Stimulated activated naive B cell treated with anti-CD40 and anti-IgM and Interleukin-4, amounts not matched to agents 10 μg/mL and 1 μg/mL and 100 μg/mL, for 72 hours (primary cell): Measurements from ENCODE around the gene FRAS1.
"Not testable (repeated sequence)": the region's sequence is repeated elsewhere in the genome, so short reads cannot be mapped to it uniquely, and the experiment has no call there.

Experiments
- ATAC-seq, 2 donors: fragments of 150-1000 bp; cut with Tn5 transposase; replicated peaks; 2 replicates each; pipeline ENCODE4 v1.10.0; 2021; ENCODE audit warnings: moderate library complexity in 1 of 2
- DNase-seq: peaks from one replicate; pipeline ENCODE4 v3.0.0; 2021
- H3K27ac Mint-ChIP-seq: one replicate; pipeline ENCODE4 v1.8.0; 2022; ENCODE audit warnings: mild to moderate bottlenecking, mixed read lengths
- H3K27me3 Mint-ChIP-seq, 2 donors: one replicate each; pipeline ENCODE4 v1.8.0; 2022; ENCODE audit warnings: mixed read lengths in 2 of 2
- H3K36me3 Mint-ChIP-seq, 2 donors: one replicate each; pipeline ENCODE4 v1.8.0; 2022; ENCODE audit warnings: mixed read lengths in 2 of 2, mild to moderate bottlenecking in 1 of 2
- H3K4me1 Mint-ChIP-seq, 2 donors: one replicate each; pipeline ENCODE4 v1.8.0; 2022; ENCODE audit warnings: mixed read lengths in 2 of 2, mild to moderate bottlenecking in 1 of 2
- H3K4me3 Mint-ChIP-seq, 2 donors: one replicate each; pipeline ENCODE4 v1.8.0; 2022; ENCODE audit warnings: mild to moderate bottlenecking in 2 of 2, mixed read lengths in 2 of 2, moderate library complexity in 1 of 2
- H3K9me3 Mint-ChIP-seq, 2 donors: one replicate each; pipeline ENCODE4 v1.8.0; 2022; ENCODE audit warnings: mixed read lengths in 2 of 2, mild to moderate bottlenecking in 1 of 2

FRAS1 gene

GRCh38 chr4:78181681-78182234 is 124.6 kb downstream of the FRAS1 start:
- not testable (repeated sequence) for H3K4me1 Mint-ChIP-seq, H3K27ac Mint-ChIP-seq, H3K9me3 Mint-ChIP-seq, ATAC-seq, H3K36me3 Mint-ChIP-seq, DNase-seq, H3K4me3 Mint-ChIP-seq
- H3K27me3 Mint-ChIP-seq, result peaks cover 5 to 23% of the 10 kb centered on the region in 2 donors

- ATAC-seq, result no peak
- H3K27me3 Mint-ChIP-seq, result peaks cover 5 to 23% of the 10 kb centered on the region in 2 donors
- H3K4me1 Mint-ChIP-seq, result no peaks in the 10 kb centered on the region
- no peaks in the 10 kb centered on the region for H3K36me3 Mint-ChIP-seq
- DNase-seq, result no peak
- H3K9me3 Mint-ChIP-seq, result peaks cover 2 to 3% of the 10 kb centered on the region in 2 donors
- no peak overlapping the region for H3K4me3 Mint-ChIP-seq
- H3K27ac Mint-ChIP-seq, result no peak overlapping the region
Measured at GRCh38 chr4:78184584-78184983, 127.5 kb downstream of the FRAS1 start.

- ATAC-seq, result no peak
- peaks cover 2 to 3% of the 10 kb centered on the region in 2 donors for H3K9me3 Mint-ChIP-seq
- DNase-seq, result no peak
- peaks cover 5 to 23% of the 10 kb centered on the region in 2 donors for H3K27me3 Mint-ChIP-seq
- H3K4me3 Mint-ChIP-seq, result no peak overlapping the region
- H3K27ac Mint-ChIP-seq, result no peak overlapping the region
- H3K4me1 Mint-ChIP-seq, result no peaks in the 10 kb centered on the region
- H3K36me3 Mint-ChIP-seq, result no peaks in the 10 kb centered on the region
Measured at GRCh38 chr4:78185117-78185516, 128.0 kb downstream of the FRAS1 start.

- Mint-ChIP-seq H3K27me3 (peaks cover 5 to 14% of the 10 kb centered on the region in 2 donors), H3K27ac (no peak overlapping the region), H3K9me3 (peaks cover 2 to 3% of the 10 kb centered on the region in 2 donors), H3K4me3 (no peak overlapping the region), H3K36me3 (no peaks in the 10 kb centered on the region), H3K4me1 (no peaks in the 10 kb centered on the region)
- ATAC-seq, result no peak
- DNase-seq, result no peak
Measured at GRCh38 chr4:78186597-78187543, 129.7 kb downstream of the FRAS1 start.

GRCh38 chr4:78190068-78190467 is 132.9 kb downstream of the FRAS1 start:
- no peak for ATAC-seq

GRCh38 chr4:78190595-78190994 is 133.5 kb downstream of the FRAS1 start:
- Mint-ChIP-seq H3K9me3 (peaks cover 6 to 9% of the 10 kb centered on the region in 2 donors), H3K4me3 (no peak overlapping the region), H3K27me3 (peaks cover 0 to 4% of the 10 kb centered on the region in 2 donors), H3K27ac (no peak overlapping the region), H3K36me3 (peaks cover 0 to 3% of the 10 kb centered on the region in 2 donors), H3K4me1 (no peaks in the 10 kb centered on the region)
- DNase-seq, result no peak
- ATAC-seq, result no peak

More at GRCh38 chr4:78190068-78190467, 132.9 kb downstream of the FRAS1 start:
- no peaks in the 10 kb centered on the region for H3K4me1 Mint-ChIP-seq
- peaks cover 6 to 9% of the 10 kb centered on the region in 2 donors for H3K9me3 Mint-ChIP-seq
- H3K27me3 Mint-ChIP-seq, result peaks cover 0 to 4% of the 10 kb centered on the region in 2 donors
- peaks cover 0 to 3% of the 10 kb centered on the region in 2 donors for H3K36me3 Mint-ChIP-seq
- no peak for DNase-seq
- no peak overlapping the region for H3K4me3 Mint-ChIP-seq
- no peak overlapping the region for H3K27ac Mint-ChIP-seq

- ATAC-seq (no peak), DNase-seq (no peak)
- H3K4me3 Mint-ChIP-seq, result no peak overlapping the region
- peaks cover 5 to 14% of the 10 kb centered on the region in 2 donors for H3K27me3 Mint-ChIP-seq
- no peak overlapping the region for H3K27ac Mint-ChIP-seq
- no peaks in the 10 kb centered on the region for H3K36me3 Mint-ChIP-seq
- peaks cover 2 to 4% of the 10 kb centered on the region in 2 donors for H3K9me3 Mint-ChIP-seq
- no peaks in the 10 kb centered on the region for H3K4me1 Mint-ChIP-seq
Measured at GRCh38 chr4:78197947-78198346, 140.8 kb downstream of the FRAS1 start.

GRCh38 chr4:78199984-78200383 is 142.9 kb downstream of the FRAS1 start:
- no peak overlapping the region for H3K4me3 Mint-ChIP-seq
- peaks cover 3 to 18% of the 10 kb centered on the region in 2 donors for H3K27me3 Mint-ChIP-seq
- H3K27ac Mint-ChIP-seq, result no peak overlapping the region
- ATAC-seq, result no peak
- no peak for DNase-seq
- H3K36me3 Mint-ChIP-seq, result no peaks in the 10 kb centered on the region
- no peaks in the 10 kb centered on the region for H3K9me3 Mint-ChIP-seq
- no peaks in the 10 kb centered on the region for H3K4me1 Mint-ChIP-seq

GRCh38 chr4:78200949-78201348 is 143.8 kb downstream of the FRAS1 start:
- H3K4me1 Mint-ChIP-seq, result no peaks in the 10 kb centered on the region
- H3K9me3 Mint-ChIP-seq, result no peaks in the 10 kb centered on the region

GRCh38 chr4:78204176-78204575 is 147.1 kb downstream of the FRAS1 start:
- no peak for DNase-seq
- Mint-ChIP-seq H3K27me3 (peaks cover 7 to 8% of the 10 kb centered on the region in 2 donors), H3K9me3 (no peaks in the 10 kb centered on the region), H3K4me1 (no peaks in the 10 kb centered on the region), H3K4me3 (no peak overlapping the region), H3K36me3 (no peaks in the 10 kb centered on the region), H3K27ac (no peak overlapping the region)
- no peak for ATAC-seq

More at GRCh38 chr4:78200949-78201348, 143.8 kb downstream of the FRAS1 start:
- no peaks in the 10 kb centered on the region for H3K36me3 Mint-ChIP-seq
- peaks cover 5 to 18% of the 10 kb centered on the region in 2 donors for H3K27me3 Mint-ChIP-seq
- H3K27ac Mint-ChIP-seq, result no peak overlapping the region
- ATAC-seq (no peak), DNase-seq (no peak)
- no peak overlapping the region for H3K4me3 Mint-ChIP-seq

GRCh38 chr4:78205591-78205990 is 148.5 kb downstream of the FRAS1 start:
- DNase-seq (no peak), ATAC-seq (no peak)
- Mint-ChIP-seq H3K4me1 (no peaks in the 10 kb centered on the region), H3K27me3 (peaks cover 8 to 13% of the 10 kb centered on the region in 2 donors), H3K9me3 (no peaks in the 10 kb centered on the region), H3K4me3 (no peak overlapping the region), H3K36me3 (no peaks in the 10 kb centered on the region), H3K27ac (no peak overlapping the region)

GRCh38 chr4:78207541-78207940 is 150.4 kb downstream of the FRAS1 start:
- H3K36me3 Mint-ChIP-seq, result no peaks in the 10 kb centered on the region
- H3K4me3 Mint-ChIP-seq, result no peak overlapping the region
- H3K4me1 Mint-ChIP-seq, result no peaks in the 10 kb centered on the region
- peaks cover 13 to 15% of the 10 kb centered on the region in 2 donors for H3K27me3 Mint-ChIP-seq
- H3K27ac Mint-ChIP-seq, result no peak overlapping the region
- no peaks in the 10 kb centered on the region for H3K9me3 Mint-ChIP-seq
- no peak for DNase-seq
- ATAC-seq, result no peak

- Mint-ChIP-seq H3K27me3 (peaks cover 11 to 12% of the 10 kb centered on the region in 2 donors), H3K9me3 (no peaks in the 10 kb centered on the region), H3K4me1 (no peaks in the 10 kb centered on the region), H3K36me3 (no peaks in the 10 kb centered on the region), H3K4me3 (no peak overlapping the region), H3K27ac (no peak overlapping the region)
- ATAC-seq (no peak), DNase-seq (no peak)
Measured at GRCh38 chr4:78207951-78208350, 150.8 kb downstream of the FRAS1 start.

- not testable (repeated sequence) for DNase-seq, H3K4me1 Mint-ChIP-seq, H3K36me3 Mint-ChIP-seq, H3K27ac Mint-ChIP-seq, H3K4me3 Mint-ChIP-seq, ATAC-seq, H3K9me3 Mint-ChIP-seq
- H3K27me3 Mint-ChIP-seq, result peaks cover 8 to 10% of the 10 kb centered on the region in 2 donors
Measured at GRCh38 chr4:78208896-78209295, 151.8 kb downstream of the FRAS1 start.
